GM12878 (cell line): ENCODE measurements around the gene SPPL2B. TPM values are rescaled to one million over a fixed set of nuclear protein-coding genes. Genes with fewer than 3 reads are reported as not detected.

Experiments
- ATAC-seq: fragments of 200-7000 bp; cut with Tn5 transposase; 3 replicates; pipeline ENCODE4 v1.9.1; 2020; ENCODE audit warnings: mild to moderate bottlenecking, moderate library complexity
- BruUV-seq: library from RNA; stranded (reverse); fragments of 400-500 nt; replicated peaks from 2 replicates; lab custom pipeline; 2021; lab: Mats Ljungman, UMichigan
- CTCF ChIA-PET: fragments of 300-600 bp; sonication (Branson Sonifier 250); formaldehyde crosslinking; extraction: SDS; loops from one replicate; lab custom pipeline; 2021; ENCODE audit warnings: inconsistent platforms; lab: Yijun Ruan, JAX
- POLR2A ChIA-PET: fragments of 350-600 bp; formaldehyde crosslinking; extraction: SDS; loops from one replicate; lab custom pipeline; 2021; ENCODE audit warnings: inconsistent platforms; lab: Charles Lee
- RAD21 ChIA-PET: fragments of 300-600 bp; sonication (Branson Sonifier 250); formaldehyde crosslinking; loops from one replicate; lab custom pipeline; 2023; ENCODE audit warnings: antibody characterized with exemption; ENCODE audit not compliant: unreplicated experiment; lab: Charles Lee
- SMC1A ChIA-PET: fragments of 300-600 bp; sonication (Branson Sonifier 250); formaldehyde crosslinking; loops from one replicate; lab custom pipeline; 2023; ENCODE audit not compliant: unreplicated experiment, uncharacterized antibody; lab: Charles Lee
- DNase-seq: peaks from one replicate; pipeline ENCODE4 v3.0.0-alpha.2; 2011; ENCODE audit warnings: low read depth, low spot score
- FAIRE-seq: peaks from 3 replicates; lab custom pipeline; 2011; peaks lifted over from hg19 to GRCh38; lab: Jason Lieb, UNC
- H2AFZ ChIP-seq: 2 replicates; pipeline ENCODE4 v1.6.0; 2011; ENCODE audit warnings: low read depth, low read length, control low read depth; ENCODE audit not compliant: control insufficient read depth
- H3K27ac ChIP-seq: 2 replicates; pipeline ENCODE4 v1.5.1; 2011; ENCODE audit warnings: control low read depth; ENCODE audit not compliant: control insufficient read depth, insufficient read depth
- H3K27me3 ChIP-seq, 2 experiments: replicated peaks in 1 of 2; 2 replicates each; pipeline versions ENCODE4 v1.6.0 to v1.6.1; 2011; ENCODE audit warnings: low read length in 1 of 2; ENCODE audit not compliant: control insufficient read depth in 2 of 2, insufficient read depth in 2 of 2
- H3K36me3 ChIP-seq, 2 experiments: 2 replicates each; pipeline ENCODE4 v1.5.1; 2011; ENCODE audit warnings: low read length in 1 of 2; ENCODE audit not compliant: control insufficient read depth in 2 of 2, insufficient read depth in 2 of 2
- H3K4me1 ChIP-seq: 2 replicates; pipeline ENCODE4 v1.6.1; 2011; ENCODE audit warnings: mild to moderate bottlenecking, low read length, moderate library complexity, mixed read lengths; ENCODE audit not compliant: control insufficient read depth, insufficient read depth
- H3K4me2 ChIP-seq: 2 replicates; pipeline ENCODE4 v1.6.0; 2011; ENCODE audit warnings: control low read depth; ENCODE audit not compliant: control insufficient read depth, insufficient read depth
- H3K4me3 ChIP-seq: fragments of 200-600 bp; sonication (generic); 2 replicates; pipeline ENCODE4 v1.5.1; 2016
- H3K79me2 ChIP-seq: 2 replicates; pipeline ENCODE4 v1.6.0; 2011; ENCODE audit warnings: low read length; ENCODE audit not compliant: control insufficient read depth, insufficient read depth
- H3K9ac ChIP-seq: 2 replicates; pipeline ENCODE4 v1.8.0; 2011; ENCODE audit warnings: low read length, control low read depth, mixed read lengths; ENCODE audit not compliant: control insufficient read depth, insufficient read depth
- H3K9me3 ChIP-seq: replicated peaks from 3 replicates; pipeline ENCODE4 v1.5.1; 2011; ENCODE audit warnings: mild to moderate bottlenecking, low read length; ENCODE audit not compliant: control insufficient read depth, insufficient read depth
- H4K20me1 ChIP-seq: 2 replicates; pipeline ENCODE4 v1.6.0; 2011; ENCODE audit not compliant: control insufficient read depth, insufficient read depth
- BRCA1 ChIP-seq: IDR thresholded peaks from 2 replicates; pipeline ENCODE4 v1.6.1; 2011; ENCODE audit warnings: low read depth, low read length, improper control_type of control experiment
- FOS ChIP-seq: IDR thresholded peaks from 3 replicates; pipeline ENCODE4 v1.6.1; 2011; ENCODE audit warnings: borderline replicate concordance; ENCODE audit not compliant: insufficient read length; ENCODE audit errors: extremely low read depth
- FOXK2 ChIP-seq: fragments of 450-650 bp; IDR thresholded peaks from 2 replicates; pipeline ENCODE4 v1.6.1; 2017; ENCODE audit warnings: mild to moderate bottlenecking, moderate library complexity
- KLF5 ChIP-seq: fragments of 450-650 bp; IDR thresholded peaks from 2 replicates; pipeline ENCODE4 v1.6.1; 2014; ENCODE audit warnings: mild to moderate bottlenecking; ENCODE audit not compliant: partially characterized antibody
- NFYB ChIP-seq: IDR thresholded peaks from 2 replicates; pipeline ENCODE4 v1.6.1; 2011; ENCODE audit warnings: low read depth, mild to moderate bottlenecking, low read length, improper control_type of control experiment, moderate library complexity; ENCODE audit not compliant: insufficient read depth
- STAT1 ChIP-seq: fragments of 450-650 bp; conservative IDR thresholded peaks from 2 replicates; pipeline ENCODE4 v1.6.1; 2014; ENCODE audit warnings: antibody characterized with exemption, mild to moderate bottlenecking
- TARDBP ChIP-seq: IDR thresholded peaks from 2 replicates; pipeline ENCODE4 v1.6.1; 2016; ENCODE audit warnings: borderline replicate concordance
- YY1 ChIP-seq: IDR thresholded peaks from 2 replicates; pipeline ENCODE4 v1.6.1; 2011; ENCODE audit warnings: low read depth, mild to moderate bottlenecking, low read length
- ZBED1 ChIP-seq: IDR thresholded peaks from 2 replicates; pipeline ENCODE4 v1.6.1; 2016; ENCODE audit warnings: borderline replicate concordance
- ZZZ3 ChIP-seq: IDR thresholded peaks from 2 replicates; pipeline ENCODE4 v1.6.1; 2011; ENCODE audit warnings: low read depth; ENCODE audit not compliant: control insufficient read depth, insufficient read length
- WGBS: methylation state at CpG from one replicate; pipeline ENCODE4 v1.1.6; 2016; ENCODE audit warnings: low lambda C conversion rate; ENCODE audit not compliant: insufficient replicate concordance, insufficient coverage; ENCODE audit errors: missing lambda C conversion rate; 5-methylcytosine and 5-hydroxymethylcytosine counted together
- in situ Hi-C: fragments of 300-500 bp; cut with MboI; formaldehyde crosslinking; loops from 9 replicates; pipeline ENCODE4 v1.14.3; 2018; ENCODE audit warnings: mixed read lengths
- intact Hi-C: fragments of 100-400 bp; cut with micrococcal nuclease; formaldehyde crosslinking; loops from one replicate; pipeline ENCODE4 v1.14.2; 2022; ENCODE audit not compliant: unreplicated experiment
- polyA plus RNA-seq, 11 experiments: library from polyadenylated mRNA; depleted of rRNA in 4 of 11; unstranded in 6 of 11; stranded (reverse) in 5 of 11; fragments of >200 nt; fragmentation: Nextera tagmentation in 4 of 11; fragmentation: Illumina TruSeq in 1 of 11; extraction: Ambion mirVana in 4 of 11; extraction: Trizol in 1 of 11; gene quantifications; 1 replicate in 1 of 11; 2 replicates in 10 of 11; pipeline versions ENCODE4 v1.2.1 to v1.2.3, GENCODE V29; 2011 to 2016; ENCODE audit warnings: inconsistent platforms in 2 of 11, missing spikeins in 2 of 11, low read depth in 1 of 11
- total RNA-seq, 4 experiments: library from RNA; depleted of rRNA in 3 of 4; stranded (reverse); fragments of >200 nt in 3 of 4; fragmentation: Illumina TruSeq in 1 of 4; extraction: Trizol in 1 of 4; gene quantifications; 2 replicates each; pipeline versions ENCODE4 v1.2.1 to v1.2.3, GENCODE V29; 2013 to 2021
- TF ChIP-seq, protein P1 (sequence below): IDR thresholded peaks from 2 replicates; pipeline ENCODE4 v1.6.1; 2011; ENCODE audit warnings: mild to moderate bottlenecking, low read depth, low read length, moderate library complexity; ENCODE audit not compliant: insufficient replicate concordance

Gene SPPL2B
- total and polyA plus RNA-seq, 10 of the 15 experiments (the other 5 are each of a cell fraction or from before 2014, with no cell fraction given): 0.29 to 56.5 (median 18.3) TPM

DNA sequence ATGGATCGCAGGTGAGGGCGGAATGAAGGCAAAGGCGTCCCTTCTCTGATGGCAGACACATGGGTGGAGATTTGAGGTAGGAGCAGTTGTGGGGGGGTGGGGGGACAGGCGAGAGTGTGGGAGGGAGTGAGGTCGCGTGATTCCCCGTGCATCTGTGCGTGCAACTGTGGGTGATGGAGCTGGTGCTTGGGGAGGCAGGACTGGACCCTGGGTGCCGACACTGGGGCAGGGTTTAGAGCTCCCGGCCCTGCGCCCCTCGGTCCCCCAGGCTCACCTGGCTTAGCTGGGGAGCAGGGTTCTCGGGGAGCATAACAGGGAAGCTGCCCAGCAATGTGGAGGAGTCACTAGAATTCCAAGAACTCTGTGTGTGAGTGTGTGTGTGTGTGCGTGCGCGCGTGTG lies 34.9 kb downstream of the SPPL2B start:
- Histone ChIP-seq H3K9me3 (no peaks in the 10 kb centered on the region; the same call in 2 of the 3 replicates), H3K27ac (no peak overlapping the region), H4K20me1 (no peaks in the 10 kb centered on the region), H3K4me1 (no peaks in the 10 kb centered on the region), H3K4me2 (no peak overlapping the region), H2AFZ (no peak overlapping the region), H3K79me2 (no peaks in the 10 kb centered on the region), H3K27me3 (no peaks in the 10 kb centered on the region), H3K9ac (no peak overlapping the region), H3K36me3 (no peaks in the 10 kb centered on the region), H3K4me3 (no peak overlapping the region)
- ChIA-PET POLR2A (no interaction called here), RAD21 (no interaction called here), CTCF (interaction anchor here (0.6 kb wide), 1 partner anchor 31 kb away, joined by 3 read pairs; no protein-coding TSS in a partner anchor), SMC1A (no interaction called here)
- in situ Hi-C loops: no loop called here
- FAIRE-seq (no peak), ATAC-seq (no peak), DNase-seq (no peak)
- intact Hi-C loops: no loop called here
- no peak for TF ChIP-seq NFYB
- TF ChIP-seq YY1: no peak
- no peak for TF ChIP-seq TARDBP
- no peak for TF ChIP-seq STAT1
- no TSS peak for BruUV-seq
- WGBS: 46% methylated on average over 12 of the region's 17 CpGs

GRCh38 chr19:2365201-2365970 lies 36.9 kb downstream of the SPPL2B start:
- in situ Hi-C loops (no loop called here), intact Hi-C loops (no loop called here)
- Histone ChIP-seq H3K4me1 (no peaks in the 10 kb centered on the region), H2AFZ (no peak overlapping the region), H4K20me1 (no peaks in the 10 kb centered on the region), H3K36me3 (no peaks in the 10 kb centered on the region), H3K9me3 (no peaks in the 10 kb centered on the region; the same call in 2 of the 3 replicates), H3K4me2 (no peak overlapping the region), H3K27ac (no peak overlapping the region), H3K27me3 (no peaks in the 10 kb centered on the region), H3K79me2 (no peaks in the 10 kb centered on the region), H3K9ac (no peak overlapping the region), H3K4me3 (no peak overlapping the region)
- ChIA-PET RAD21 (no interaction called here), SMC1A (no interaction called here), POLR2A (interaction anchor here (0.7 kb wide), 1 partner anchor 63 kb away, joined by 3 read pairs; no protein-coding TSS in a partner anchor), CTCF (interaction anchor here (0.9 kb wide), 1 partner anchor 115 kb away, joined by 3 read pairs; no protein-coding TSS in a partner anchor)
- ATAC-seq (no peak), DNase-seq (no peak), FAIRE-seq (no peak)
- no TSS peak for BruUV-seq
- WGBS: 37% methylated on average over 10 of the region's 10 CpGs
- no peak for TF ChIP-seq KLF5
- no peak for TF ChIP-seq ZBED1
- TF ChIP-seq ZZZ3: no peak
- TF ChIP-seq FOS: no peak
- TF ChIP-seq FOXK2: no peak
- TF ChIP-seq, protein P1, sequence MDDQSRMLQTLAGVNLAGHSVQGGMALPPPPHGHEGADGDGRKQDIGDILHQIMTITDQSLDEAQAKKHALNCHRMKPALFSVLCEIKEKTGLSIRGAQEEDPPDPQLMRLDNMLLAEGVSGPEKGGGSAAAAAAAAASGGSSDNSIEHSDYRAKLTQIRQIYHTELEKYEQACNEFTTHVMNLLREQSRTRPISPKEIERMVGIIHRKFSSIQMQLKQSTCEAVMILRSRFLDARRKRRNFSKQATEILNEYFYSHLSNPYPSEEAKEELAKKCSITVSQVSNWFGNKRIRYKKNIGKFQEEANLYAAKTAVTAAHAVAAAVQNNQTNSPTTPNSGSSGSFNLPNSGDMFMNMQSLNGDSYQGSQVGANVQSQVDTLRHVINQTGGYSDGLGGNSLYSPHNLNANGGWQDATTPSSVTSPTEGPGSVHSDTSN: no peak
- no peak for TF ChIP-seq BRCA1
- TF ChIP-seq, all 136 proteins: peak for 0
